Activated CD8-positive, alpha-beta memory T cell treated with anti-CD3 and anti-CD28 coated beads, Interleukin-2, amount 10 ng/mL, durations not matched to agents 7 days and 5 days (primary cell): Measurements from ENCODE around the gene ST6GALNAC6. TPM values are rescaled to one million over a fixed set of nuclear protein-coding genes. Genes with fewer than 3 reads are reported as not detected.

Experiments used
- ATAC-seq: fragments of 150-1000 bp; cut with Tn5 transposase; one replicate; pipeline ENCODE4 v1.10.0; 2021; ENCODE audit warnings: moderate library complexity
- CTCF ChIA-PET: fragments of 350-600 bp; sonication (Branson Sonifier 250); formaldehyde crosslinking; loops from one replicate; lab custom pipeline; 2021; ENCODE audit warnings: antibody characterized with exemption; lab: Charles Lee
- DNase-seq: peaks from one replicate; pipeline ENCODE4 v3.0.0-alpha.2; 2020
- H3K27ac Mint-ChIP-seq: one replicate; pipeline ENCODE4 v1.8.0; 2021; ENCODE audit warnings: mild to moderate bottlenecking, mixed read lengths
- H3K27me3 Mint-ChIP-seq: one replicate; pipeline ENCODE4 v1.8.0; 2021; ENCODE audit warnings: mixed read lengths
- H3K36me3 Mint-ChIP-seq: one replicate; pipeline ENCODE4 v1.8.0; 2021; ENCODE audit warnings: mild to moderate bottlenecking, mixed read lengths
- H3K4me1 Mint-ChIP-seq: one replicate; pipeline ENCODE4 v1.8.0; 2021; ENCODE audit warnings: mixed read lengths
- H3K4me3 Mint-ChIP-seq: one replicate; pipeline ENCODE4 v1.8.0; 2021; ENCODE audit warnings: mild to moderate bottlenecking, moderate library complexity, mixed read lengths
- H3K9me3 Mint-ChIP-seq: one replicate; pipeline ENCODE4 v1.8.0; 2022; ENCODE audit warnings: low read depth, mixed read lengths
- total RNA-seq, 2 experiments: library from RNA; stranded (reverse); gene quantifications; one replicate each; pipeline ENCODE4 v1.2.3, GENCODE V29; 2021

The ST6GALNAC6 gene
- total RNA-seq, 2 experiments from 2014 or later, result 75.7 to 93.5 TPM

GRCh38 chr9:127919253-127919815 lies 19.9 kb upstream of the ST6GALNAC6 start:
- ATAC-seq (no peak), DNase-seq (no peak)
- no peak overlapping the region for H3K4me3 Mint-ChIP-seq
- H3K36me3 Mint-ChIP-seq, result no peaks in the 10 kb centered on the region
- H3K27me3 Mint-ChIP-seq, result peaks cover 8% of the 10 kb centered on the region
- no peak overlapping the region for H3K27ac Mint-ChIP-seq
- CTCF ChIA-PET, result interaction anchor here (1.1 to 4.4 kb wide), 10 partner anchors 9 to 185 kb away, joined by 3 to 42 read pairs (median 12); partner anchors contain the start of gene TOR2A
- peaks cover 60% of the 10 kb centered on the region for H3K4me1 Mint-ChIP-seq
- no peaks in the 10 kb centered on the region for H3K9me3 Mint-ChIP-seq

GRCh38 chr9:127918183-127919107 lies 19.0 kb upstream of the ST6GALNAC6 start:
- H3K27me3 Mint-ChIP-seq, result peaks cover 5% of the 10 kb centered on the region
- no peaks in the 10 kb centered on the region for H3K9me3 Mint-ChIP-seq
- no peak overlapping the region for H3K4me3 Mint-ChIP-seq
- CTCF ChIA-PET, result interaction anchor here (0.9 to 4.4 kb wide), 15 partner anchors 8 to 184 kb away, joined by 3 to 42 read pairs (median 6); partner anchors contain the start of genes CDK9, SH2D3C and TOR2A
- ATAC-seq, result no peak
- peaks cover 66% of the 10 kb centered on the region for H3K4me1 Mint-ChIP-seq
- peak overlapping the region; percentile 9 for H3K27ac Mint-ChIP-seq
- peaks cover 6% of the 10 kb centered on the region for H3K36me3 Mint-ChIP-seq
- no peak for DNase-seq

GRCh38 chr9:127917603-127918002 lies 18.2 kb upstream of the ST6GALNAC6 start:
- H3K27ac Mint-ChIP-seq, result peak overlapping the region; percentile 52
- ATAC-seq (no peak), DNase-seq (no peak)
- peaks cover 72% of the 10 kb centered on the region for H3K4me1 Mint-ChIP-seq
- H3K9me3 Mint-ChIP-seq, result no peaks in the 10 kb centered on the region
- peak overlapping the region; percentile 81 for H3K4me3 Mint-ChIP-seq
- peaks cover 5% of the 10 kb centered on the region for H3K27me3 Mint-ChIP-seq
- H3K36me3 Mint-ChIP-seq, result peaks cover 11% of the 10 kb centered on the region
- CTCF ChIA-PET, result interaction anchor here (0.9 to 4.2 kb wide), 11 partner anchors 10 to 183 kb away, joined by 3 to 26 read pairs (median 7); partner anchors contain the start of genes CDK9, SH2D3C, ST6GALNAC6 and TOR2A

GRCh38 chr9:127916720-127917581 lies 17.5 kb upstream of the ST6GALNAC6 start, which contains the start of gene ST6GALNAC4:
Gene ST6GALNAC4 (minus strand): TSS chr9:127917041. CDS start chr9:127916419, 622 bp downstream.
- peak; percentile 94 for ATAC-seq

GRCh38 chr9:127915801-127916719 lies 16.7 kb upstream of the ST6GALNAC6 start:
- H3K27me3 Mint-ChIP-seq, result no peaks in the 10 kb centered on the region
- ATAC-seq, result peak; percentile 9
- peak overlapping the region; percentile 81 for H3K4me3 Mint-ChIP-seq
- H3K36me3 Mint-ChIP-seq, result peaks cover 23% of the 10 kb centered on the region
- peak; percentile 83 for DNase-seq
- peaks cover 77% of the 10 kb centered on the region for H3K4me1 Mint-ChIP-seq
- CTCF ChIA-PET, result interaction anchor here (0.6 to 4.2 kb wide), 20 partner anchors 10 to 202 kb away, joined by 3 to 26 read pairs (median 4); partner anchors contain the start of genes CDK9, NAIF1, SLC25A25 and ST6GALNAC6
- no peaks in the 10 kb centered on the region for H3K9me3 Mint-ChIP-seq
- peak overlapping the region; percentile 91 for H3K27ac Mint-ChIP-seq

More at GRCh38 chr9:127916720-127917581, 17.5 kb upstream of the ST6GALNAC6 start, which contains the start of gene ST6GALNAC4:
- Mint-ChIP-seq H3K4me3 (peak within 1 kb of the TSS; percentile 81), H3K4me1 (peaks cover 75% of the 10 kb centered on the region), H3K9me3 (no peaks in the 10 kb centered on the region), H3K27me3 (peaks cover under 1% of the 10 kb centered on the region), H3K36me3 (peaks cover 18% of the 10 kb centered on the region), H3K27ac (peak within 1 kb of the TSS; percentile 91)
- CTCF ChIA-PET, result interaction anchor here (0.8 to 4.2 kb wide), 18 partner anchors 10 to 201 kb away, joined by 3 to 26 read pairs (median 5); partner anchors contain the start of genes CDK9, NAIF1, SH2D3C and SLC25A25
- peak; percentile 96 for DNase-seq

- Mint-ChIP-seq H3K27me3 (no peaks in the 10 kb centered on the region), H3K9me3 (no peaks in the 10 kb centered on the region), H3K4me1 (peaks cover 78% of the 10 kb centered on the region), H3K36me3 (peaks cover 27% of the 10 kb centered on the region), H3K27ac (peak overlapping the region; percentile 91), H3K4me3 (peak overlapping the region; percentile 81)
- DNase-seq (no peak), ATAC-seq (no peak)
- CTCF ChIA-PET, result interaction anchor here (0.8 to 4.2 kb wide), 12 partner anchors 9 to 180 kb away, joined by 3 to 26 read pairs (median 6); partner anchors contain the start of genes CDK9, ST6GALNAC6 and TOR2A
These were observed 15.9 kb upstream of the ST6GALNAC6 start for GRCh38 chr9:127915325-127915752.

GRCh38 chr9:127913682-127914081 lies 14.3 kb upstream of the ST6GALNAC6 start:
- H3K9me3 Mint-ChIP-seq, result no peaks in the 10 kb centered on the region
- H3K4me3 Mint-ChIP-seq, result no peak overlapping the region
- CTCF ChIA-PET, result interaction anchor here (0.6 to 1.5 kb wide), 2 partner anchors 44 to 1036 kb away, joined by 3 to 5 read pairs; no protein-coding TSS in a partner anchor
- H3K27me3 Mint-ChIP-seq, result no peaks in the 10 kb centered on the region
- H3K27ac Mint-ChIP-seq, result peak overlapping the region; percentile 69
- no peak for ATAC-seq
- H3K4me1 Mint-ChIP-seq, result peaks cover 73% of the 10 kb centered on the region
- no peak for DNase-seq
- peaks cover 31% of the 10 kb centered on the region for H3K36me3 Mint-ChIP-seq

- peaks cover 34% of the 10 kb centered on the region for H3K36me3 Mint-ChIP-seq
- peaks cover 67% of the 10 kb centered on the region for H3K4me1 Mint-ChIP-seq
- no peak for ATAC-seq
- CTCF ChIA-PET, result interaction anchor here (0.6 to 1.5 kb wide), 3 partner anchors 9 to 1035 kb away, joined by 3 to 5 read pairs (median 4); no protein-coding TSS in a partner anchor
- H3K27me3 Mint-ChIP-seq, result no peaks in the 10 kb centered on the region
- peak overlapping the region; percentile 98 for H3K27ac Mint-ChIP-seq
- no peak overlapping the region for H3K4me3 Mint-ChIP-seq
- H3K9me3 Mint-ChIP-seq, result no peaks in the 10 kb centered on the region
- DNase-seq, result no peak
These were observed 13.5 kb upstream of the ST6GALNAC6 start for GRCh38 chr9:127912882-127913281.

- H3K9me3 Mint-ChIP-seq, result no peaks in the 10 kb centered on the region
- peaks cover 65% of the 10 kb centered on the region for H3K4me1 Mint-ChIP-seq
- ATAC-seq (no peak), DNase-seq (no peak)
- H3K27ac Mint-ChIP-seq, result peak overlapping the region; percentile 98
- H3K36me3 Mint-ChIP-seq, result peaks cover 36% of the 10 kb centered on the region
- no peak overlapping the region for H3K4me3 Mint-ChIP-seq
- H3K27me3 Mint-ChIP-seq, result no peaks in the 10 kb centered on the region
- CTCF ChIA-PET, result interaction anchor here (1.0 to 1.5 kb wide), 3 partner anchors 8 to 177 kb away, joined by 3 to 5 read pairs (median 4); partner anchors contain the start of gene TOR2A
These were observed 12.9 kb upstream of the ST6GALNAC6 start for GRCh38 chr9:127912296-127912695.

- Mint-ChIP-seq H3K27ac (peak overlapping the region; percentile 98), H3K4me3 (peak overlapping the region; percentile 55), H3K4me1 (peaks cover 72% of the 10 kb centered on the region), H3K27me3 (no peaks in the 10 kb centered on the region), H3K36me3 (peaks cover 36% of the 10 kb centered on the region), H3K9me3 (no peaks in the 10 kb centered on the region)
- peak; percentile 40 for DNase-seq
- ATAC-seq, result no peak
- CTCF ChIA-PET, result interaction anchor here (0.6 to 2.7 kb wide), 14 partner anchors 9 to 301 kb away, joined by 3 to 13 read pairs (median 4); partner anchors contain the start of genes CDK9, SH2D3C and TOR2A
These were observed 11.3 kb upstream of the ST6GALNAC6 start for GRCh38 chr9:127910613-127911205.

GRCh38 chr9:127909839-127910273 lies 10.5 kb upstream of the ST6GALNAC6 start:
- Mint-ChIP-seq H3K9me3 (no peaks in the 10 kb centered on the region), H3K27ac (no peak overlapping the region), H3K36me3 (peaks cover 38% of the 10 kb centered on the region), H3K4me3 (no peak overlapping the region), H3K4me1 (peaks cover 72% of the 10 kb centered on the region), H3K27me3 (no peaks in the 10 kb centered on the region)
- ATAC-seq (no peak), DNase-seq (no peak)
- CTCF ChIA-PET, result interaction anchor here (0.7 to 2.7 kb wide), 10 partner anchors 10 to 175 kb away, joined by 3 to 13 read pairs (median 4); partner anchors contain the start of genes CDK9, SH2D3C and TOR2A
